NCI-H1105 treated with DMSO at 0.1 percent for 48 hours (cell line): ENCODE measurements around the gene DIP2C.
"Not testable (repeated sequence)": the region's sequence is repeated elsewhere in the genome, so short reads cannot be mapped to it uniquely, and the experiment has no call there.

Experiments
- DNase-seq: peaks from one replicate; lab custom pipeline; 2025; lab: John Stamatoyannopoulos, UW

The DIP2C gene

GRCh38 chr10:306007-306674 lies 383.3 kb downstream of the DIP2C start:
- peak; percentile 13 for DNase-seq

GRCh38 chr10:305034-305433 lies 384.4 kb downstream of the DIP2C start:
- DNase-seq = no peak

- DNase-seq = no peak
These were observed 387.9 kb downstream of the DIP2C start for GRCh38 chr10:301536-301935.

GRCh38 chr10:300580-300979 lies 388.9 kb downstream of the DIP2C start:
- DNase-seq = not testable (repeated sequence)

DNA sequence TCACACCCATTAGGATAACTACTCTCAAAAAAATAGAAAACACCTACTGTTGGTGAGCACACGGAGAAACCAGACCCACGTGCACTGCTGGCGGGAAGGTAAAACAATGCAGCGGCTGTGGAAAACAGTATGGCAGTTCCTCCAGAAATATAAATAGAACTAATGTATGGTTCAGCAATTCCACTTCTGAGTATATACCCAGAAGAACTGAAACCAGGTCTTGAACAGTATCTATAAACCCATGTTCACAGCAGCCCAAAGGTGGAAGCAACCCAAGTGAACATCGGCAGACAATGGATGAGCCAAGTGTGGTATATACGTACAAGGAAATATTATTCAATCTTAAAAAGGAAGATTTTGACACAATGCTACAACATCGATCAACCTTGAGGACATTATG lies 389.5 kb downstream of the DIP2C start:
- DNase-seq = no peak

DNA sequence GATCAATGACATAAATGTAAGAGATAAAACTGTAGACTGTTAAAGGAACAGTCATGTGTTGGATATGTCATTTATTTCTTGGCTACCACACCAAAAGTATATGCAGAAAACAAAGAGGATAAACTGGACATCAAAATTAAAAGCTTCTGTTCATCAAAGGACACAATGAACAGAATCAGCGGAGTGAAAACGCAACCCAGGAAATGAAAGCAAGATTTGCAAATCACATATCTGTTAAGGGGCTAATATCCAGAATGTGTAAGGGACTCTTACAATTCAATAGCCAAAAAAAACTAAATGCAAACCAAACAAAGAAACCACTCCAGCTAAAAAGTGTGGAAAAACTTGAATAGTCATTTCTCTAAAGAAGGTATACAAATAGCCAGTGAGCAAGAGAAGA lies 390.0 kb downstream of the DIP2C start:
- no peak for DNase-seq

GRCh38 chr10:298033-298432 lies 391.4 kb downstream of the DIP2C start:
- no peak for DNase-seq

- no peak for DNase-seq
These were observed 391.9 kb downstream of the DIP2C start for GRCh38 chr10:297567-297966.

DNA sequence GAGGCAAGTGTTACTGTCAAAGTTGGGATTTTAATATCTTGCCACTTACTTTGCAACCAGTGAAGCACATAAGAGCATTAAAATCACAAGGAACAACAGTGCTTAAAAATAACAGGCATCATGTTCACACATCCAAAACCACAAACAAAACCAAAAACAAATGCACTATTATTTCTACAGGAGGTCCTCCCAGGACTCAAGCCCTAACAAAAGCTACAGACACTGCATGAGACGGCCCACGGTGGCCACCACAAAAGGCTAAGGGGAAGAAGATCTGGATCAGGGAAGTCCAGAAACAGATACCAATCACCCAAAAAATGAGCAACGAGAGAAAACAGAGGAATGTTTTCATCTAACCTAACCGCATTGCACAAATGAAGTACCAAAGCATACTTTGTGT lies 395.8 kb downstream of the DIP2C start:
- DNase-seq = no peak

DNA sequence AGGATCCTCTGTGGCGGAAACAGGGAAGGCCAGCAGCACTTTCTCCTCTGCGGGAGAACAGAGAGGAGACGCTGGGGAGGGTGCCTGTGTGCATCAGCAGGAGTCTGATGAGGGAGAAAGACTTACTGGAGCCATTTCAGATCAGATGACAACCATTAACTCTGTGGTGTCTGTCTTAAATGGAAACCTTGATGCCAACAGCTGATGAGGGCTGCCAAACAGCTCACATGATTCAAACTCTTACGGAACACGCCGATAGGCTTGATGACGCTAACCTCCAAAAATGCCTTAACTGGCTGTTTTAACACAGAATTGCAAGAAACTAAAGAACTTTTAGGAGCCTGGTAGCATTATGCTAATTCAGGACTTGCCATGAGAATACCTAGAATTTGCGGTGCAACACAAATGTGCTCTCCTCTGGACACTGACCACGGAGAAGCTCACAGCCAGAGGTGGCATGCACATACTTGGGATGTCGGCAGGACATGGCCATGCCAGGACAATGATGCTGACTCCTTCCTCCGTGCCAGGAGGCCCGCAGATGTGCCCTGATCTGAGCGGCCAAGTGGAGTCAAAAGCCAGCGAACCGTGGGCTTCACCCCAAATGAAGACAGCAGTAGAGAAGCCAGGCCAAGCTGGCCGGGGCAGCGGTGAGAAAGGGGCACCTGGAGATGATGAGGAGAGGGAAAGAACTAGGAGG lies 399.3 kb downstream of the DIP2C start:
- no peak for DNase-seq

GRCh38 chr10:289581-289980 lies 399.9 kb downstream of the DIP2C start:
- DNase-seq = no peak

DNA sequence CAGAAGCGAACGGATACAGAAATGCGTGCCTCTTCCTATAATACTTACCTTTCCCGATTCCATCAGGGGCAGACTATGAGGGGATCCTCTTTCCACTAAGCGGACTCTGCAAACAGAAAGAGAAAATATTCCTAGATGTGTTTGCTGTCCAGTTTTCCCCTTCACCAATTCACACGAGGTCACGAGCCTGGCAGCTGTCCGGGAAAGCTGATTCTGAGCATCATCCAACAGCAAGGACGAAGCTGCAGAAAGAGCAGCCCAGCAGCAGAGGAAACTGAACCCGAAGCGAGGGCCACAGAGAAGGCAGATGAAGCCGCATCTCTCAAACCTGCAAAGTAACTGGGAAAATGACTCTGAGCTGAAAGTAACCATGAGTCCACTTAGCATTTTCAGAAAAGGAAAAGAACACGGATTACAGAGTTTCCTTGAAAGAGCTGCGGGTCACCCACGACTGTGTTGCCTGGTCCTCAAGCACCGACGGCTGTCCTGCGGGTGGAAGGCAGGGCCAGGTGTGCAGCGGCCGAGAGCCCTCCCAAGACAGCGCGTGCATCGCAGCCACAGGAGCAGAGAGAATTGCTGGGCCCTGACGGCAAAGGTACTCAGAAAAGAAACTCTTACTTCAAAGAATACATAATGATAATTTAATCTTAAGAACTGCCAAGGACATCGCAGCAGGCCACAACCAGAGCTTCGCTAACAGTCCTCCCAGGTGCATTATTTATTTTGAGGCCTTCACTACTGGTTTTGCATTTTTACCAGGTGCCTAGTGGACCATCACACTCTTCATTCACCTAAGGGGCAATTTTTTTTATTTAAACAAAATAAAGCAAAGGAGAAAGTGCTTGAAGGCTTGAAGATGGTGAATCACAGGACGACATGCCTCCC lies 400.9 kb downstream of the DIP2C start:
- no peak for DNase-seq

DNA sequence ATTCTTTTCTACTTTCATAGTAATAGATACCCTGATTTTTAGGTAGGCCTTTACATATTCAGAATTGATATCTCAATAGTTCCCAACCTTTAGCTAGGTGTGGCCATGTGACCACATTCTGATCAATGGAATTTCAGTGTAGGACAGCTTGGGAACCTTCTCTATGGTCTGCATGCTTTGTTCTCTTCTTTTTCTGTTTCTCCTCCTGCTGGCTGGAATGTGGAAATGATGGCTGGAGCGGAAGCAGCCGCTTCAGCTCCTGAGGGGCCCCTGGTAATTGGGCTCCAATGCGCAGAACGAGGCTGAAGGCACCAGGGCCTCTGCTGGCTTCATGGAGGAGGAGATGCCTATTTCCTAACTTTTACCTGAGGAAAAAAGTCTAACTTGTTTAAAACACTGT lies 401.7 kb downstream of the DIP2C start:
- DNase-seq = no peak

DNA sequence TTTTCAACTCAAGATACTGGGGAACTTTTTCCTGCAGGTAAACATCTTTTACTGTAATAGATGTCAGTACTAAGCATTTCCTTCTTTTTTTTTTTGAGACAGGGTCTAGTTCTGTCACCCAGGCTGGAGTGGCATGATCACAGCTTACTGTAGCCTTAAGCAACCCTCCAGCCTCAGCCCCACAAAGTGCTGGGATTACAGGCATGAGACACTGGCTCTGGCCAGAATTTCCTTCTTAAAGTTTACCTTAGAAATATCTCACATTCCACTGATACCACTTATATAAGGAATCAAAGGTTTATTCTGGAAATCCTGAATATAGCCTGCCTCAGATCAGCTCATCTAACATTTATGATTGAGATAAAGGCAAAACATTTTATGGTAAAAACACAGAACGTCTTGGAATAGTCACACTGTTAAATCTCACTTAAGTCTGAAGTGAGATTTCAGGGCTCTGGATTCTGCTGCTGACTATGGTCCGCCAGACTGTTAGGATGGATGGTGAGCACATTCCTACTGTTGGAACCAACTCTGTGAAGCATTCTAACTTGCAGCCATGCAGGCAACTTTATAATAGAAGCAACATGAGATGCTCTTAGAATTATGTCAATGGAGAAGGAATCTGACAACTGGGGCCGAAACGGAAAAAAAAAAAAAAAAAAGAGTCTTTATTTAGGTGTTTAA lies 402.3 kb downstream of the DIP2C start:
- DNase-seq = no peak

GRCh38 chr10:285216-285615 lies 404.3 kb downstream of the DIP2C start:
- DNase-seq = no peak

DNA sequence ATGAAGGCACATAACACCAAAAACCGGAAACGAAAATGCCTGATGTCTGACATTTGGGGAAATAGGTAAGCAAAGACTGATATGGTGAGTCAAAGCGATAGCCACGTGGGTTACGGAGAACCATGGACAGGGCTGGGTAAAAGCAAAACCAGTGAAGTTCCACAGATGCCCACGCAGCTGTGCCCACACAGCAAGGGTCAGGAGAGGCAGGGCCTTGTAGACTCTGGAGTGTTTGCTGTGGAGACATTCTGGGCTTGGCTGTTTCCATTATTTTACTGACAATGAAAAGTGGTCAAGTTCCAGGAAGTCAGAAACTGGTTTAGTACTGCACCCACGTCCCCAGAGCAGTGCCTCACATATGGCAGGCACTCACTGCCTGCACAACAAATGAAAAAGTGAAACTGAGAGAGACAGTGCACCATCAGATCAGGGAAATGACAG lies 405.5 kb downstream of the DIP2C start:
- DNase-seq = no peak

DNA sequence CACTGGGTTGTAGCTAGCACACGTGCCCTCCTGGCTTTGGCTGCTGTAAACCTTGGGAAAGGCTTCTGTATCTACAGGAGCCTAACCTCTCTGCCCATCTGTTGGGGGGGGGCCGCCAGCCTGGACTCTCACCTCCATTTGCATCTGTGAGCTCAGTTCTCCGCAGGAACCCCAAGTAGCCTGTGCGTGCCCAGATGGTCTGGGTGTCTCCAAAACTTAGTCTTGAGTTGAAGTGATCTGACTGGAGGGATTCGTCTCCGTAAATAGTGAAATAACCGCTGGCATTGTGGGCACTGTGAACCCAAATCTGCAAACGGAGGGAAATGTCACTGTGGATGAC lies 406.4 kb downstream of the DIP2C start:
- no peak for DNase-seq

DNA sequence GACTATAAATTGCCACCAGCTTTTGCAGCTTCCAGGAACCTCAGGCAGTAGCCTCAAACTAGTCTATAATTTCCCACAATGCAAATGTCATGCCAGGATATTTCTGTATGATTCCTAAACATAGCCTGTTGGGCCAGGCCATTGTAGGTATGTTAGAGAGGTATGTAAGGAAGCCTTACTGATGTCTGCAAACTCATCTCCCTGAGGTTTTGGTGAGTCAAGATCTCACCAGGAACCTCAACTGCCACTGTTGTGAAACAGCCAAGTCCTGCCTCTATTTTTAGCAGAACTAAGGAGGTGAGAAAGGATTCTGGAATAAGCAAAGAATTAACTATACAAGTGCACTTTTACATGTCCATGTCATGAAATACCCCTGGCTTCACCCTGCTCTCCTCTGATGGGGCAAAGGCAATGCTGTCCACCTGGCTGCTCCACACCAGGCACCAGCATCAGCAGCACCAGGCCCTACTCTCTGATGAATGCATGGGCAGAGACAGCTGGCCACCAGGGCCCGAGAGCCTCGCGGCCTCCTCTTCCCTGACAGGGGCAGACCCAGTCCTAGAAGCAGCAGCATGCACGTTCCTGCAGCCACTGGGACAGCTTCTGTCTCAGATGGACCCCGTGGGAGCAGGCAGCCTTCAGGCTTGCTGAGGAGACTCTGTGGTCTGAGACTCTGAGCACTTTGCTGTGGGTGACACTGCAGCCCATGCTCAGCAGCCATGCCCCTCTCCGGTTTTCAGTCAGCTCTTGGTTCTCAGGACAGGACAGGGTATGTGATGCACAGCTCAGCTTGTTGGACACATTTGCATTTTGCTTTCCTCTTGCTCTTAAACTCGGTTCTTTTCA lies 407.0 kb downstream of the DIP2C start:
- no peak for DNase-seq

- no peak for DNase-seq
These were observed 409.8 kb downstream of the DIP2C start for GRCh38 chr10:279655-280054.

GRCh38 chr10:279232-279631 lies 410.2 kb downstream of the DIP2C start:
- DNase-seq = no peak

- no peak for DNase-seq
These were observed 410.8 kb downstream of the DIP2C start for GRCh38 chr10:278707-279106.
